ENCODE results near the gene PCIF1. TPM values are rescaled to one million over a fixed set of nuclear protein-coding genes. Genes with fewer than 3 reads are reported as not detected.
"Not testable (repeated sequence)": the region's sequence is repeated elsewhere in the genome, so short reads cannot be mapped to it uniquely, and the experiment has no call there.

PCIF1 gene
- total RNA-seq, 1 experiment from 2014 or later = 26.8 TPM

- no peaks in the 10 kb centered on the region; the same call in 1 of the 2 replicates for H3K27me3 Mint-ChIP-seq (ENCODE audit: low read depth)
- Histone ChIP-seq H3K9me3 (ENCODE audit: control insufficient read depth, low read depth, low read length) (no peaks in the 10 kb centered on the region), H3K4me2 (ENCODE audit: insufficient read depth, insufficient read length, low read length) (no peak overlapping the region)
These were observed 60.4 kb downstream of the PCIF1 start for GRCh38 chr20:45994761-45995493.

GRCh38 chr20:45995495-45996097 is 61.1 kb downstream of the PCIF1 start:
- not testable (repeated sequence) for H3K79me1 ChIP-seq (ENCODE audit: insufficient read depth, low read depth, low read length, poor library complexity, severe bottlenecking); H3K23ac ChIP-seq (ENCODE audit: insufficient read length, low read depth, low read length); H3K36me3 Mint-ChIP-seq (ENCODE audit: insufficient read depth in 1 of 3, low read depth in 3 of 3); H4K91ac ChIP-seq (ENCODE audit: insufficient read length, low read depth, low read length); H3K9me3 ChIP-seq (ENCODE audit: control insufficient read depth, low read depth, low read length); H3K4me1 ChIP-seq (ENCODE audit: insufficient read depth, low read length); H2AFZ ChIP-seq (ENCODE audit: low read length); H3K4me2 ChIP-seq (ENCODE audit: insufficient read depth, insufficient read length, low read length); H4K8ac ChIP-seq (replicated peaks; ENCODE audit: insufficient read length, low read depth, low read length); H3T11ph ChIP-seq (ENCODE audit: low read length); H3K27me3 Mint-ChIP-seq (ENCODE audit: low read depth); H2BK12ac ChIP-seq (ENCODE audit: insufficient read length, low read depth, low read length); H2BK15ac ChIP-seq (ENCODE audit: low read depth, low read length); H2BK120ac ChIP-seq (ENCODE audit: low read depth, low read length, poor library complexity, severe bottlenecking); H3K9ac ChIP-seq (ENCODE audit: extremely low read depth, insufficient read length, low read length); H3K18ac ChIP-seq (ENCODE audit: insufficient read length, low read depth, low read length); H2BK20ac ChIP-seq (ENCODE audit: low read depth, low read length, poor library complexity, severe bottlenecking); H3K79me2 ChIP-seq (ENCODE audit: insufficient read depth, low read length); H3K14ac ChIP-seq (ENCODE audit: insufficient read depth, low read length); H3K23me2 ChIP-seq (ENCODE audit: insufficient read length, low read depth, low read length, poor library complexity, severe bottlenecking); DNase-seq; H3K4ac ChIP-seq (ENCODE audit: low read depth, low read length); H3K27ac ChIP-seq (ENCODE audit: insufficient read length, low read depth, low read length); H3K56ac ChIP-seq (ENCODE audit: insufficient read length, low read depth, low read length); H4K5ac ChIP-seq (ENCODE audit: insufficient read length, low read depth, low read length); H4K20me1 ChIP-seq (ENCODE audit: control insufficient read depth, insufficient read depth, insufficient read length); H2AK5ac ChIP-seq (ENCODE audit: insufficient read length, low read length); H2BK5ac ChIP-seq (ENCODE audit: insufficient read length, low read length); H3K9me3 Mint-ChIP-seq; H3K27me3 ChIP-seq (ENCODE audit: insufficient read depth, low read length)
- peaks cover 24 to 28% of the 10 kb centered on the region in 2 experiments for H3K4me1 Mint-ChIP-seq
- no CpG with 5 or more reads among the region's 6 CpGs for WGBS (ENCODE audit: extremely low coverage, insufficient read length, low lambda C conversion rate)
- peak overlapping the region in 1 of 3 experiments; percentile 48; a peak in 2 of 7 replicates for H3K27ac Mint-ChIP-seq
- peak overlapping the region in 1 of 2 experiments; percentile 50; a peak in 2 of 5 replicates for H3K4me3 Mint-ChIP-seq

More at GRCh38 chr20:45994761-45995493, 60.4 kb downstream of the PCIF1 start:
- no peaks in the 10 kb centered on the region for H3K36me3 Mint-ChIP-seq (ENCODE audit: insufficient read depth in 1 of 3, low read depth in 3 of 3)
- Histone ChIP-seq H3K9ac (ENCODE audit: extremely low read depth, insufficient read length, low read length) (no peak overlapping the region), H3K14ac (ENCODE audit: insufficient read depth, low read length) (no peak overlapping the region), H3K79me2 (ENCODE audit: insufficient read depth, low read length) (no peaks in the 10 kb centered on the region), H4K5ac (ENCODE audit: insufficient read length, low read depth, low read length) (no peak overlapping the region), H4K20me1 (ENCODE audit: control insufficient read depth, insufficient read depth, insufficient read length) (no peaks in the 10 kb centered on the region), H4K8ac (replicated peaks; ENCODE audit: insufficient read length, low read depth, low read length) (no peak overlapping the region), H3K18ac (ENCODE audit: insufficient read length, low read depth, low read length) (no peak overlapping the region), H2BK15ac (ENCODE audit: low read depth, low read length) (no peak overlapping the region), H2BK12ac (ENCODE audit: insufficient read length, low read depth, low read length) (no peak overlapping the region), H3K27me3 (ENCODE audit: insufficient read depth, low read length) (no peaks in the 10 kb centered on the region), H3K27ac (ENCODE audit: insufficient read length, low read depth, low read length) (no peak overlapping the region), H2AFZ (ENCODE audit: low read length) (no peak overlapping the region), H3K4me1 (ENCODE audit: insufficient read depth, low read length) (no peaks in the 10 kb centered on the region; the same call in 1 of the 2 replicates), H3K79me1 (ENCODE audit: insufficient read depth, low read depth, low read length, poor library complexity, severe bottlenecking) (no peaks in the 10 kb centered on the region), H2AK5ac (ENCODE audit: insufficient read length, low read length) (no peak overlapping the region), H3K23me2 (ENCODE audit: insufficient read length, low read depth, low read length, poor library complexity, severe bottlenecking) (no peaks in the 10 kb centered on the region), H4K91ac (ENCODE audit: insufficient read length, low read depth, low read length) (no peak overlapping the region), H3K56ac (ENCODE audit: insufficient read length, low read depth, low read length) (no peak overlapping the region), H2BK20ac (ENCODE audit: low read depth, low read length, poor library complexity, severe bottlenecking) (no peak overlapping the region), H3T11ph (ENCODE audit: low read length) (no peak overlapping the region), H3K4ac (ENCODE audit: low read depth, low read length) (no peak overlapping the region), H2BK120ac (ENCODE audit: low read depth, low read length, poor library complexity, severe bottlenecking) (no peak overlapping the region), H3K23ac (ENCODE audit: insufficient read length, low read depth, low read length) (no peak overlapping the region), H2BK5ac (ENCODE audit: insufficient read length, low read length) (no peak overlapping the region)
- no peak overlapping the region; a peak in 1 of 7 replicates for H3K27ac Mint-ChIP-seq
- no CpG with 5 or more reads among the region's 9 CpGs for WGBS (ENCODE audit: extremely low coverage, insufficient read length, low lambda C conversion rate)
- H3K4me3 Mint-ChIP-seq = no peak overlapping the region
- TF ChIP-seq, protein P1, sequence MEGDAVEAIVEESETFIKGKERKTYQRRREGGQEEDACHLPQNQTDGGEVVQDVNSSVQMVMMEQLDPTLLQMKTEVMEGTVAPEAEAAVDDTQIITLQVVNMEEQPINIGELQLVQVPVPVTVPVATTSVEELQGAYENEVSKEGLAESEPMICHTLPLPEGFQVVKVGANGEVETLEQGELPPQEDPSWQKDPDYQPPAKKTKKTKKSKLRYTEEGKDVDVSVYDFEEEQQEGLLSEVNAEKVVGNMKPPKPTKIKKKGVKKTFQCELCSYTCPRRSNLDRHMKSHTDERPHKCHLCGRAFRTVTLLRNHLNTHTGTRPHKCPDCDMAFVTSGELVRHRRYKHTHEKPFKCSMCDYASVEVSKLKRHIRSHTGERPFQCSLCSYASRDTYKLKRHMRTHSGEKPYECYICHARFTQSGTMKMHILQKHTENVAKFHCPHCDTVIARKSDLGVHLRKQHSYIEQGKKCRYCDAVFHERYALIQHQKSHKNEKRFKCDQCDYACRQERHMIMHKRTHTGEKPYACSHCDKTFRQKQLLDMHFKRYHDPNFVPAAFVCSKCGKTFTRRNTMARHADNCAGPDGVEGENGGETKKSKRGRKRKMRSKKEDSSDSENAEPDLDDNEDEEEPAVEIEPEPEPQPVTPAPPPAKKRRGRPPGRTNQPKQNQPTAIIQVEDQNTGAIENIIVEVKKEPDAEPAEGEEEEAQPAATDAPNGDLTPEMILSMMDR (conservative IDR thresholded peaks at IDR 0.05) = no peak
- H3K9me3 Mint-ChIP-seq = no peaks in the 10 kb centered on the region
- peaks cover 18 to 21% of the 10 kb centered on the region in 2 experiments for H3K4me1 Mint-ChIP-seq
- DNase-seq = no peak
